GM18868 (cell line): Measurements from ENCODE around the gene FBXW11.
A peak's percentile ranks its signal among the peaks of the same experiment; 100 is the strongest.
"Not testable (repeated sequence)": the region's sequence is repeated elsewhere in the genome, so short reads cannot be mapped to it uniquely, and the experiment has no call there.

ENCODE experiments used
- ATAC-seq: cut with Tn5 transposase; IDR thresholded peaks from one replicate; pipeline ENCODE4 v1.9.1; 2021; ENCODE audit warnings: mild to moderate bottlenecking, moderate library complexity; ENCODE audit not compliant: unreplicated experiment

FBXW11 gene

GRCh38 chr5:171986772-171987171, 19.7 kb downstream of the FBXW11 start:
- ATAC-seq: no peak

GRCh38 chr5:171984748-171985419, 21.6 kb downstream of the FBXW11 start:
- ATAC-seq: peak; percentile 56

GRCh38 chr5:171981847-171982246, 24.6 kb downstream of the FBXW11 start:
- no peak for ATAC-seq

GRCh38 chr5:171980792-171981191, 25.6 kb downstream of the FBXW11 start:
- ATAC-seq: no peak

GRCh38 chr5:171979606-171980005, 26.8 kb downstream of the FBXW11 start:
- ATAC-seq: no peak

DNA sequence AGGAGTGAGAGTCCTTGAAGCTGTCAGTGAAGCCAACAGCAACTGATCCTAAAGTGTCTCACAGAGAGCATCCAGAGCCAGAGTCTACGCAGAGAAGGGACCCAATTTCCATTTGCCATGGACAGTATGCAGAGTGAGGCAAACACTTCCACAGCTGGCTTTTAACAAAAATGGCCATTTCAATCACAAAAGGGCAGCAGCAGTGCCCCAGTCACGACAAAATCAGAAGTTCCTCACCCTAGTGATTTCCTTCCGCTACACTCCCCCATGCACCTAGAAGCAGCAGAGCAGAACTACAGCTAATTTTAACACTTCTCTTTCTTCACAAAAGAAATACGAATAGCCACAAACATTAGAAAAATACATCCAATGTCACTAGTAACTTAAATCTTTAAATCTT, 27.9 kb downstream of the FBXW11 start:
- ATAC-seq: no peak

- ATAC-seq: peak; percentile 39
Measured at GRCh38 chr5:171978016-171978415, 28.4 kb downstream of the FBXW11 start.

GRCh38 chr5:171977244-171977950, 29.0 kb downstream of the FBXW11 start:
- ATAC-seq: not testable (repeated sequence)

- ATAC-seq: no peak
Measured at GRCh38 chr5:171975877-171976667, 30.4 kb downstream of the FBXW11 start.

GRCh38 chr5:171975262-171975876, 31.1 kb downstream of the FBXW11 start:
- ATAC-seq: no peak

GRCh38 chr5:171970826-171971225, 35.6 kb downstream of the FBXW11 start:
- no peak for ATAC-seq

- ATAC-seq: no peak
Measured at GRCh38 chr5:171969288-171969880, 37.1 kb downstream of the FBXW11 start.

DNA sequence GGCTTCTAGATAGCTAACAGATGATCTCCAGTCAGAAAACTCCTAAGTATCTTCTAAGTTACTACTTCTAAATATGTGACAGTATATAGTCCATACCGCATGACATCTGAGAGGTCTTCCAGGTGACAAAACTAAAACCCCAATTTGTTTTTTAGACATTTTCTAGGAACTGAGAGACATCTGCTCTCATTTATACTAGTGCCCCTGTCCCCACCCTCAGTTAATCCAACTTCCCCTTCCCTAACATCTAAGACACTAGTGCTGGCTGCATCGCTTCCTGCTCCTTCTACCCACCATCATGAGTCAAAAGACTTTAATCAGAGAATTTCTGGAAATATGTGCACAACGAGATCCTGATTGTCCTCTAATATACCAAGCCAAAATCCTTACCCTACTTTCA, 37.9 kb downstream of the FBXW11 start:
- no peak for ATAC-seq

DNA sequence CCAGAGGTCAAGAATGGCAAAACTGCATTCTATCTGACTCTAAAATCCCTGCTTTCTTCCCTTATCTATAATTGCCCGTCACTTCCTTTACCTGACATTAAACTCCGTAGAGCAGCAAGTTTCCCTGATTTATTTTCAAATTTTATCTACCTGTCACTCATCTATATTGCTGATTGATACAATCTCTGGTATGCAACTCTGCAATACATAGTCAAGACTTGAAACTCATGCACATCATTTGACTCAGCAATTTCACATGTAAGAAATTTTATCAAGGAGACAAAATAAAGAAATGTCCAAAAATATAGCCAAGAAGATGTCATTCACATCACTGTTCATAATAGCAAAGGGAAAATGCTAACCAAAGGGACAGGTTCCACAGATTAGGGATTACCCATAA, 39.5 kb downstream of the FBXW11 start:
- no peak for ATAC-seq

DNA sequence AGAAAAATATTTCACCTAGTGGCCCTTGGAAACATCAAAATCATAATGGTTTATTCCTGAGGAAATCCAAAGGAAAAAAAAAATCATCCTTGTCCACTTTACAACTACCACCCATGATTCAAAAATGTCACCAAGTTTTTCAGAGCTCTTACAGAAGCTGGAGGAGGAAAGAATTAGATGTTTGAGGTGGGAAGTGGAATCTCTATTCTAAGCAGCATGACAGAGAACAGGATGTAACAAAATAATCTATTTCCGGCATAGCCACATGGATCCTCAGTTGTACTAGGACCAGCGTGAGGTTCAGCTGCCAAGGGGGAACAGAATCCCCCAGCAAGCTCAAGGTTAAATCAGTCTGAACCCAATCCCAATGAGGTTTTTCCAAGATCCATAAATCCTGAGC, 40.2 kb downstream of the FBXW11 start:
- no peak for ATAC-seq

DNA sequence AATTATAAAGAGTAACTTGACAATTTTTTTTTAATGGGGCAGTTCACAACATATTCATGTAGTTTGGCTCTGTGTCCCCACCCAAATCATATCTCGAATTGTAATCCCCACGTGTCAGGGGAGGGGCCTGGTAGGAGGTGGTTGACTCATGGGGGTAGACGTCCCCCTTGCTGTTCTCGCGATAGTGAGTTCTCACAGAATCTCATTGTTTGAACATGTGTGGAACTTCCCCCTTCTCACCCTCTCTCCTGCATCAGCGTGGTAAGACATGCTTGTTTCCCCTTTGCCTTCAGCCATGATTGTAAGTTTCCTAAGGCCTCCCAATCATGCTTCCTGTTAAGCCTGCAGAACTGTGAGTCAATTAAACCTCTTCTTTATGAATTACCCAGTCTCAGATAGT, 40.7 kb downstream of the FBXW11 start:
- no peak for ATAC-seq

DNA sequence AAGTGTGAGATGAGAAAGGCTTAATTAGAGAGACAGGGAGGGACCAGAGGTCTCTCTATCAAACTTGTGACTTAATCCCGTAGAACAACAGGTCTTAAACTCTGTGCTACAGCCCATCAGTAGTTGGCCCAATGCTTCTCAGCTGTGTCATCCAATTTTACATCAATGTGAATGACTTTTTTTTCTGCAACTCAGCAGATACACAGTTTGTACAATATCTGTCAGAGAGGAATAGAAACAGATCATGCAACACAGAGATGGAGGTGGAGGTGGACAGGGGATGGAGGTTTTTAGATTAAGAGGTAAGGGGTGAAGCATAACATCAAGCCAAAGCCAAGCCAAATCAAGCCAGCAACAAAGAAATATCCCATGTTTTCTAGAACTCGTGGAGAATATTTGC, 43.0 kb downstream of the FBXW11 start:
- no peak for ATAC-seq

GRCh38 chr5:171961117-171961516, 45.3 kb downstream of the FBXW11 start:
- ATAC-seq: peak; percentile 74

DNA sequence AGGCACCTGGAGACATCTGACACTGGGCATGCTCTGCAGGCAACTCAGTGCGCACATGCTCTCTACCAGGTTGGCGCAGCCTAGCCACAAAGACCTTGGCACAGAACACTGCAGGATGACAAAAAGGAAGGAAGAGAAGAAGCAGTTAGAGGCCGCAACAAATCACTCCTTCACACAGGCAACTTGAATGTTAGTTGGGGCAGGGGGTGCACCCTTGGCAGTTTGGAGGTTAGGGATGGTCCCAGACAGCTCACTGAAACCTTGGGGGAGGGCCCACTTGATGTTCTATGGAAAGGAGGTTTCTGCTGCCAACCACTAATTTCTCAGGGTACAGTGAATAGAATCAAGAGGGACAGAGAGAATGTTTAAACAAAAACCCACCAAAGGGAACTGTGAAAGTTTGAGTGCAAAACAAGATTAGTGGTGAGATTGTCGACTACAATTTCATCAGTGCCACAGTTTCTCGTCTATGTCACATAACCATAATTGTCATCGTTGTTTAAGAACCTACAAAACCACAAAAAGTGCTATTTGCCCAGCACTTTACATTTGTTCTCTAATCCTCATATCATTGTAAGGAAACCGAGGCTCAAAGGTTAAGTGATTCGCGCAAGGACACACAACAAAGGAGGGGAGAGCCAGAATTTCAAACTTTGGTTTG, 48.7 kb downstream of the FBXW11 start:
- peak; percentile 63 for ATAC-seq

GRCh38 chr5:171956887-171957495, 49.4 kb downstream of the FBXW11 start:
- no peak for ATAC-seq
